Measurements from ENCODE around the gene RMP24.

The RMP24 gene

GRCh38 chr18:35938562-35938961 is 33.9 kb upstream of the RMP24 start:
- ATAC-seq = no peak
- TF ChIP-seq CSDC2 (CRISPR knock-in tag; IDR thresholded peaks at IDR 0.05) = no peak
- no peak for TF ChIP-seq OSR1 (CRISPR knock-in tag; IDR thresholded peaks at IDR 0.05)

GRCh38 chr18:35939138-35939537 is 33.3 kb upstream of the RMP24 start:
- no peak for TF ChIP-seq ISL1 (CRISPR knock-in tag; IDR thresholded peaks at IDR 0.05)
- TF ChIP-seq POU6F1 (CRISPR knock-in tag; IDR thresholded peaks at IDR 0.05; ENCODE audit: borderline replicate concordance, low read depth) = no peak
- no peak for TF ChIP-seq BACH2 (CRISPR knock-in tag; IDR thresholded peaks at IDR 0.05; ENCODE audit: borderline replicate concordance)
- no peak for TF ChIP-seq ZNF565 (CRISPR knock-in tag; conservative IDR thresholded peaks at IDR 0.05; ENCODE audit: low read depth)
- TF ChIP-seq PPARA (CRISPR knock-in tag; IDR thresholded peaks at IDR 0.05; ENCODE audit: borderline replicate concordance) = no peak
- no peak for TF ChIP-seq TSHZ2 (CRISPR knock-in tag; IDR thresholded peaks at IDR 0.05)
- TF ChIP-seq ARNTL (CRISPR knock-in tag; IDR thresholded peaks at IDR 0.05; ENCODE audit: borderline replicate concordance, low read depth) = no peak
- no peak for TF ChIP-seq ZC3H10 (CRISPR knock-in tag; IDR thresholded peaks at IDR 0.05)
- no peak for TF ChIP-seq ZFP3 (CRISPR knock-in tag; IDR thresholded peaks at IDR 0.05)
- TF ChIP-seq TOX (CRISPR knock-in tag; IDR thresholded peaks at IDR 0.05; ENCODE audit: borderline replicate concordance) = no peak
- no peak for TF ChIP-seq ZNF70 (CRISPR knock-in tag; IDR thresholded peaks at IDR 0.05)
- TF ChIP-seq ESRRG (CRISPR knock-in tag; IDR thresholded peaks at IDR 0.05) = no peak
- no peak for TF ChIP-seq ZNF8 (CRISPR knock-in tag; IDR thresholded peaks at IDR 0.05)
- TF ChIP-seq CSDC2 (CRISPR knock-in tag; IDR thresholded peaks at IDR 0.05) = no peak
- no peak for TF ChIP-seq TCF4 (CRISPR knock-in tag; IDR thresholded peaks at IDR 0.05; ENCODE audit: borderline replicate concordance)
- TF ChIP-seq RARB (CRISPR knock-in tag; IDR thresholded peaks at IDR 0.05) = no peak
- TF ChIP-seq SNAI2 (CRISPR knock-in tag; IDR thresholded peaks at IDR 0.05) = no peak
- TF ChIP-seq CSRNP3 (CRISPR knock-in tag; IDR thresholded peaks at IDR 0.05) = no peak
- no peak for TF ChIP-seq ZFP30 (CRISPR knock-in tag; IDR thresholded peaks at IDR 0.05)
- no peak for TF ChIP-seq CREB5 (CRISPR knock-in tag; IDR thresholded peaks at IDR 0.05; ENCODE audit: low read depth)
- ATAC-seq = no peak

GRCh38 chr18:35941299-35941698 is 31.2 kb upstream of the RMP24 start:
- ATAC-seq = no peak

More at GRCh38 chr18:35941299-35941698, 31.2 kb upstream of the RMP24 start:
- TF ChIP-seq ZC3H10 (CRISPR knock-in tag; IDR thresholded peaks at IDR 0.05) (no peak), CSDC2 (CRISPR knock-in tag; IDR thresholded peaks at IDR 0.05) (no peak), OSR1 (CRISPR knock-in tag; IDR thresholded peaks at IDR 0.05) (no peak), BACH2 (CRISPR knock-in tag; IDR thresholded peaks at IDR 0.05; ENCODE audit: borderline replicate concordance) (no peak), ARNTL (CRISPR knock-in tag; IDR thresholded peaks at IDR 0.05; ENCODE audit: borderline replicate concordance, low read depth) (no peak), PATZ1 (CRISPR knock-in tag; IDR thresholded peaks at IDR 0.05; ENCODE audit: borderline replicate concordance) (no peak), TSHZ2 (CRISPR knock-in tag; IDR thresholded peaks at IDR 0.05) (no peak), ISL1 (CRISPR knock-in tag; IDR thresholded peaks at IDR 0.05) (no peak), ZNF565 (CRISPR knock-in tag; conservative IDR thresholded peaks at IDR 0.05; ENCODE audit: low read depth) (no peak), ZFP3 (CRISPR knock-in tag; IDR thresholded peaks at IDR 0.05) (no peak), ZNF70 (CRISPR knock-in tag; IDR thresholded peaks at IDR 0.05) (no peak), RARB (CRISPR knock-in tag; IDR thresholded peaks at IDR 0.05) (no peak), GLIS3 (CRISPR knock-in tag; IDR thresholded peaks at IDR 0.05) (no peak), ZFP30 (CRISPR knock-in tag; IDR thresholded peaks at IDR 0.05) (no peak), SNAI2 (CRISPR knock-in tag; IDR thresholded peaks at IDR 0.05) (no peak)
